ENCODE results near the gene BTF3. TPM values are rescaled to one million over a fixed set of nuclear protein-coding genes. Genes with fewer than 3 reads are reported as not detected.

BTF3 gene
- total and polyA plus RNA-seq, 2 experiments from 2014 or later = 506 to 1,148 TPM

GRCh38 chr5:73499187-73499586, 945 bp downstream of the BTF3 start (continued):
- TF ChIP-seq STAT1 (IDR thresholded peaks at IDR 0.05; ENCODE audit: unreplicated experiment) (no peak), JUNB (IDR thresholded peaks at IDR 0.05; ENCODE audit: unreplicated experiment) (no peak), CREB1 (CRISPR knock-in tag; IDR thresholded peaks at IDR 0.05; ENCODE audit: low read depth) (no peak), POLR2AphosphoS5 (IDR thresholded peaks at IDR 0.05; ENCODE audit: low read depth) (no peak), ZNF114 (CRISPR knock-in tag; IDR thresholded peaks at IDR 0.05) (no peak), NANOG (IDR thresholded peaks at IDR 0.05; ENCODE audit: borderline replicate concordance) (no peak)
- TF ChIP-seq, protein P1, sequence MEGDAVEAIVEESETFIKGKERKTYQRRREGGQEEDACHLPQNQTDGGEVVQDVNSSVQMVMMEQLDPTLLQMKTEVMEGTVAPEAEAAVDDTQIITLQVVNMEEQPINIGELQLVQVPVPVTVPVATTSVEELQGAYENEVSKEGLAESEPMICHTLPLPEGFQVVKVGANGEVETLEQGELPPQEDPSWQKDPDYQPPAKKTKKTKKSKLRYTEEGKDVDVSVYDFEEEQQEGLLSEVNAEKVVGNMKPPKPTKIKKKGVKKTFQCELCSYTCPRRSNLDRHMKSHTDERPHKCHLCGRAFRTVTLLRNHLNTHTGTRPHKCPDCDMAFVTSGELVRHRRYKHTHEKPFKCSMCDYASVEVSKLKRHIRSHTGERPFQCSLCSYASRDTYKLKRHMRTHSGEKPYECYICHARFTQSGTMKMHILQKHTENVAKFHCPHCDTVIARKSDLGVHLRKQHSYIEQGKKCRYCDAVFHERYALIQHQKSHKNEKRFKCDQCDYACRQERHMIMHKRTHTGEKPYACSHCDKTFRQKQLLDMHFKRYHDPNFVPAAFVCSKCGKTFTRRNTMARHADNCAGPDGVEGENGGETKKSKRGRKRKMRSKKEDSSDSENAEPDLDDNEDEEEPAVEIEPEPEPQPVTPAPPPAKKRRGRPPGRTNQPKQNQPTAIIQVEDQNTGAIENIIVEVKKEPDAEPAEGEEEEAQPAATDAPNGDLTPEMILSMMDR (conservative IDR thresholded peaks at IDR 0.05; ENCODE audit: low read depth in 2 of 2) = no peak

DNA sequence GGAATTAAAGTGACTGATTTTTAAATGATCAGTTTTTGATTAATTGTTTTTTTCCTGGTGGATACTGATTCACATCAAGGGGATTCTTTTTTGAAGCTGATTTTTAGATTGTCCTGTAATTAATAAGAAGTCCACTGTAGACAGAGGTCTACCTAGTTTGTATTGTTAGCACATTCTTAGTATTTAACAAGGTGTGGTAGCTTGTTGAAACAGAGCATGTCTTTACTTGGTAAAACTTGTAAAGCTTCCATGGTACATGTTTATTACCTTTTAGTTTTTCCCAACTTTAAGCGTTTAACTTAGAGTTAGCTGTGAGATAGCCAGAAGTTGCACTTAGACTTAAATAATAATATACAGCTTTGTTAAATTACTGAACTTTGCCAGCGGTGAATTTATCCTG, 1.5 kb downstream of the BTF3 start:
- peak overlapping the region; percentile 99 for H3K27ac Mint-ChIP-seq
- no peak overlapping the region for H2AFZ ChIP-seq
- no peak for ATAC-seq
- H3K4me1 ChIP-seq (ENCODE audit: insufficient read depth) = peaks cover 31% of the 10 kb centered on the region
- H3K27me3 ChIP-seq (ENCODE audit: insufficient read depth) = no peaks in the 10 kb centered on the region
- H3K27me3 Mint-ChIP-seq (ENCODE audit: insufficient read depth, low read depth, poor library complexity) = peaks cover 9% of the 10 kb centered on the region
- peak overlapping the region; percentile 95 for H3K27ac ChIP-seq (ENCODE audit: low read depth)
- peaks cover 40% of the 10 kb centered on the region for H3K4me1 Mint-ChIP-seq
- H3K79me2 ChIP-seq (replicated peaks; ENCODE audit: insufficient read depth) = peaks cover 52% of the 10 kb centered on the region
- no peak for DNase-seq (ENCODE audit: low spot score)
- peak overlapping the region; percentile 94 for H3K4me2 ChIP-seq
- peak overlapping the region; percentile 89 for H3K4me3 ChIP-seq
- peaks cover 63% of the 10 kb centered on the region for H3K36me3 Mint-ChIP-seq (ENCODE audit: low read depth)
- TF ChIP-seq ZNF331 (CRISPR knock-in tag; IDR thresholded peaks at IDR 0.05; ENCODE audit: low read depth) (no peak), EZH2phosphoT487 (IDR thresholded peaks at IDR 0.05; ENCODE audit: unreplicated experiment) (no peak), ZNF114 (CRISPR knock-in tag; IDR thresholded peaks at IDR 0.05) (no peak)
- H3K9me2 ChIP-seq (ENCODE audit: insufficient read depth) = no peaks in the 10 kb centered on the region
- peaks cover 3% of the 10 kb centered on the region; the same call in 1 of the 2 replicates for H3F3A ChIP-seq (replicated peaks; ENCODE audit: low read depth)
- peak overlapping the region; percentile 98 for H3K4me3 Mint-ChIP-seq
- H4K20me1 ChIP-seq (replicated peaks; ENCODE audit: insufficient read depth) = peaks cover 20% of the 10 kb centered on the region
- peaks cover 31% of the 10 kb centered on the region for H3K36me3 ChIP-seq (ENCODE audit: insufficient read depth)
- H3K9me3 Mint-ChIP-seq = no peaks in the 10 kb centered on the region

- Histone ChIP-seq H3F3A (replicated peaks; ENCODE audit: low read depth) (peaks cover 5% of the 10 kb centered on the region; the same call in 1 of the 2 replicates), H4K20me1 (replicated peaks; ENCODE audit: insufficient read depth) (peaks cover 22% of the 10 kb centered on the region), H3K27me3 (ENCODE audit: insufficient read depth) (no peaks in the 10 kb centered on the region), H3K27ac (ENCODE audit: low read depth) (no peak overlapping the region), H3K36me3 (ENCODE audit: insufficient read depth) (peaks cover 37% of the 10 kb centered on the region), H3K4me3 (peak overlapping the region; percentile 7; the same call in 1 of the 2 replicates), H2AFZ (no peak overlapping the region), H3K79me2 (replicated peaks; ENCODE audit: insufficient read depth) (peaks cover 52% of the 10 kb centered on the region), H3K9me2 (ENCODE audit: insufficient read depth) (no peaks in the 10 kb centered on the region), H3K4me1 (ENCODE audit: insufficient read depth) (peaks cover 25% of the 10 kb centered on the region), H3K4me2 (no peak overlapping the region)
- Mint-ChIP-seq H3K36me3 (ENCODE audit: low read depth) (peaks cover 76% of the 10 kb centered on the region), H3K4me1 (peaks cover 35% of the 10 kb centered on the region), H3K9me3 (no peaks in the 10 kb centered on the region), H3K27me3 (ENCODE audit: insufficient read depth, low read depth, poor library complexity) (peaks cover 9% of the 10 kb centered on the region), H3K4me3 (peak overlapping the region; percentile 2; the same call in 1 of the 3 replicates), H3K27ac (peak overlapping the region; percentile 47; the same call in 1 of the 2 replicates)
- TF ChIP-seq, protein P1 (conservative IDR thresholded peaks at IDR 0.05; ENCODE audit: low read depth in 2 of 2) = no peak
- DNase-seq (ENCODE audit: low spot score) (no peak), ATAC-seq (no peak)
Measured at GRCh38 chr5:73501406-73501805, 3.2 kb downstream of the BTF3 start.
